Measurements from ENCODE around the gene HDHD2.

- TF ChIP-seq, protein P1, sequence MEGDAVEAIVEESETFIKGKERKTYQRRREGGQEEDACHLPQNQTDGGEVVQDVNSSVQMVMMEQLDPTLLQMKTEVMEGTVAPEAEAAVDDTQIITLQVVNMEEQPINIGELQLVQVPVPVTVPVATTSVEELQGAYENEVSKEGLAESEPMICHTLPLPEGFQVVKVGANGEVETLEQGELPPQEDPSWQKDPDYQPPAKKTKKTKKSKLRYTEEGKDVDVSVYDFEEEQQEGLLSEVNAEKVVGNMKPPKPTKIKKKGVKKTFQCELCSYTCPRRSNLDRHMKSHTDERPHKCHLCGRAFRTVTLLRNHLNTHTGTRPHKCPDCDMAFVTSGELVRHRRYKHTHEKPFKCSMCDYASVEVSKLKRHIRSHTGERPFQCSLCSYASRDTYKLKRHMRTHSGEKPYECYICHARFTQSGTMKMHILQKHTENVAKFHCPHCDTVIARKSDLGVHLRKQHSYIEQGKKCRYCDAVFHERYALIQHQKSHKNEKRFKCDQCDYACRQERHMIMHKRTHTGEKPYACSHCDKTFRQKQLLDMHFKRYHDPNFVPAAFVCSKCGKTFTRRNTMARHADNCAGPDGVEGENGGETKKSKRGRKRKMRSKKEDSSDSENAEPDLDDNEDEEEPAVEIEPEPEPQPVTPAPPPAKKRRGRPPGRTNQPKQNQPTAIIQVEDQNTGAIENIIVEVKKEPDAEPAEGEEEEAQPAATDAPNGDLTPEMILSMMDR (conservative IDR thresholded peaks at IDR 0.05 in 1 of 2, IDR thresholded peaks at IDR 0.05 in 1 of 2; ENCODE audit: low read depth in 1 of 2, low read length in 2 of 2) = no peak
- TF ChIP-seq EZH2 (IDR thresholded peaks at IDR 0.05; ENCODE audit: low read length, missing control alignments) = no peak
Observed at GRCh38 chr18:47168913-47169312, 18.6 kb upstream of the HDHD2 start.
